ENCODE data around the gene GPANK1. TPM values are rescaled to one million over a fixed set of nuclear protein-coding genes. Genes with fewer than 3 reads are reported as not detected.

GPANK1 gene
- total RNA-seq, 2 donors from 2014 or later: 14.7 to 20.0 TPM

DNA sequence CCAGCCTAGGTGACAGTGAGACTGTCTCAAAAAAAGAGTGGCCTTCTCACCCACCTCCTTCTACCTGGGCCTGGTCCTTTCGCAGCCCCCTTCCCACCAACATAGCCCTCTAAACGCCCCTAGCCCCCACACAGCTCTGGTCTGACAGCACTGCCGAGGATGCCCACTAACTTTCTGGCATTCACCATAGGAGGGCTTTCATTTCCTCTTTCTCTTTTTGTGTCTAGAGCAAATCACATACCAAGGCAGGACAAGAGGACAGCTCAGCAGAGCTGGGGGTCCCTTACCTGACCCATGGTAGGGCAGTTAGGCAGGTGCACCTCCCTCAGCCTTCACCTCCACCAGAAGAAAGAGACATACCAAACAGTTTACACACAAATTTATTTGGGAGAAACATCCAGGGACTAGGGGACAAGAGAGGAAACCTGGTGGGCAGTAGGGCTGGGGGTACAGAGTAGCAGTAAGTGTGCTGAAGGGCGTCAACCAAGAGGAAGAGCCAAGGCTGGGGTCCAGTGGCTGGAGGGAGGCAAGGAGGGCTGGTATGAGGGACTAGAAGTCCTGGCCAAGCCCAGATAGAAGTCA, 11.6 kb upstream of the GPANK1 start:
- DNase-seq (ENCODE audit: low spot score): no peak
- Histone ChIP-seq H3K27me3 (no peaks in the 10 kb centered on the region), H3K27ac (no peak overlapping the region), H3K36me3 (peaks cover 20% of the 10 kb centered on the region), H3K9me3 (no peaks in the 10 kb centered on the region), H3K4me1 (peaks cover 0 to 11% of the 10 kb centered on the region in 2 donors), H3K4me3 (no peak overlapping the region)
- TF ChIP-seq, protein P1, sequence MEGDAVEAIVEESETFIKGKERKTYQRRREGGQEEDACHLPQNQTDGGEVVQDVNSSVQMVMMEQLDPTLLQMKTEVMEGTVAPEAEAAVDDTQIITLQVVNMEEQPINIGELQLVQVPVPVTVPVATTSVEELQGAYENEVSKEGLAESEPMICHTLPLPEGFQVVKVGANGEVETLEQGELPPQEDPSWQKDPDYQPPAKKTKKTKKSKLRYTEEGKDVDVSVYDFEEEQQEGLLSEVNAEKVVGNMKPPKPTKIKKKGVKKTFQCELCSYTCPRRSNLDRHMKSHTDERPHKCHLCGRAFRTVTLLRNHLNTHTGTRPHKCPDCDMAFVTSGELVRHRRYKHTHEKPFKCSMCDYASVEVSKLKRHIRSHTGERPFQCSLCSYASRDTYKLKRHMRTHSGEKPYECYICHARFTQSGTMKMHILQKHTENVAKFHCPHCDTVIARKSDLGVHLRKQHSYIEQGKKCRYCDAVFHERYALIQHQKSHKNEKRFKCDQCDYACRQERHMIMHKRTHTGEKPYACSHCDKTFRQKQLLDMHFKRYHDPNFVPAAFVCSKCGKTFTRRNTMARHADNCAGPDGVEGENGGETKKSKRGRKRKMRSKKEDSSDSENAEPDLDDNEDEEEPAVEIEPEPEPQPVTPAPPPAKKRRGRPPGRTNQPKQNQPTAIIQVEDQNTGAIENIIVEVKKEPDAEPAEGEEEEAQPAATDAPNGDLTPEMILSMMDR (IDR thresholded peaks at IDR 0.05): no peak

DNA sequence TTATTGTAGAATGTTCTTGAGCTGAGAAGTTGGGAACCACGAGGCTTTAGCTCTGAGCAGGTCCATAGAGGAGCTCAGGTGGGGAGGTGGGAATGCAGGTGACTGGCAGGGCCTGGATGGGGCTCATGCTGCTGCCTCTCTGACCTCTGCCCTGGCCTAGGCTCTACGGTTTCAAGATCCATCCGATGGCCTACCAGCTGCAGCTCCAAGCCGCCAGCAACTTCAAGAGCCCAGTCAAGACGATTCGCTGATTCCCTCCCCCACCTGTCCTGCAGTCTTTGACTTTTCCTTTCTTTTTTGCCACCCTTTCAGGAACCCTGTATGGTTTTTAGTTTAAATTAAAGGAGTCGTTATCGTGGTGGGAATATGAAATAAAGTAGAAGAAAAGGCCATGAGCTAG, 4.9 kb upstream of the GPANK1 start, which contains the start of gene LY6G5B:
Gene LY6G5B (plus strand): TSS at position 301 of the 400 bp plus-strand sequence. CDS start 975 bp downstream, outside the sequence.
- H3K9me3 ChIP-seq: no peaks in the 10 kb centered on the region
- no peak for DNase-seq (ENCODE audit: low spot score)
- no peaks in the 10 kb centered on the region for H3K27me3 ChIP-seq
- H3K4me3 ChIP-seq: no peak within 1 kb of the TSS
- peaks cover 65% of the 10 kb centered on the region for H3K36me3 ChIP-seq
- H3K4me1 ChIP-seq: peaks cover 0 to 17% of the 10 kb centered on the region in 2 donors
- TF ChIP-seq, protein P1 (IDR thresholded peaks at IDR 0.05): no peak
- no peak within 1 kb of the TSS for H3K27ac ChIP-seq

DNA sequence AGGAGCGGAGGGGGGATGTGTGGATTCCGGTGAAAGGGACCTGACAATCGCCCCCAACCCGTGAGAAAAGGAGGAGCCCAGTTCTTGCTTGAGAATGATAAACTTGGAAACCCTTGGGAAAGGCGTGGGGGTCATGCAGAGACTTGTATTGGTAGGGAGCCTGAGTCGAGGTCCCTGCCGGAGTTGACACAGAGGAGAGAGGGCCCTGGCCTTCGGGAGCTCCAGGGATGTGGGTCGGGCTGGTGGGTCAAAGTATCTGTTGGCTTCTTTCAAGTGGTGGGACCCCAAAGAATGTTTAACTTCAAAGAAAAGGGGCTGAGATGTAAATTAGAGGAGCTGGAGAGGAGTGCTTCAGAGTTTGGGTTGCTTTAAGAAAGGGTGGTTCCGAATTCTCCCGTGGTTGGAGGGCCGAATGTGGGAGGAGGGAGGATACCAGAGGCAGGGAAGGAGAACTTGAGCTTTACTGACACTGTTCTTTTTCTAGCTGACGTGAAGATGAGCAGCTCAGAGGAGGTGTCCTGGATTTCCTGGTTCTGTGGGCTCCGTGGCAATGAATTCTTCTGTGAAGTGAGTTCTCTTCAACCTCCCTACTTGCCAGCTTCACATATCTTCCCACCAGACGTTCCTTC, 1.7 kb upstream of the GPANK1 start:
- Histone ChIP-seq H3K9me3 (no peaks in the 10 kb centered on the region), H3K4me3 (peak overlapping the region; percentile 84 to 92), H3K27me3 (no peaks in the 10 kb centered on the region), H3K4me1 (peaks cover 0 to 41% of the 10 kb centered on the region in 2 donors), H3K36me3 (peaks cover 55% of the 10 kb centered on the region), H3K27ac (peak overlapping the region; percentile 89 to 97)
- TF ChIP-seq, protein P1 (IDR thresholded peaks at IDR 0.05): no peak
- DNase-seq (ENCODE audit: low spot score): no peak

- Histone ChIP-seq H3K4me1 (peaks cover 0 to 48% of the 10 kb centered on the region in 2 donors), H3K36me3 (peaks cover 48% of the 10 kb centered on the region)
Measured at GRCh38 chr6:31665501-31666336, 922 bp upstream of the GPANK1 start, which contains the start of gene CSNK2B. Gene CSNK2B (plus strand): TSS chr6:31666080. CDS start chr6:31666832, 752 bp downstream.

More at GRCh38 chr6:31665501-31666336, 922 bp upstream of the GPANK1 start, which contains the start of gene CSNK2B:
- TF ChIP-seq, protein P1 (IDR thresholded peaks at IDR 0.05): no peak
- Histone ChIP-seq H3K27me3 (no peaks in the 10 kb centered on the region), H3K4me3 (peak within 1 kb of the TSS; percentile 84 to 92), H3K27ac (peak within 1 kb of the TSS; percentile 89 to 97), H3K9me3 (no peaks in the 10 kb centered on the region)
- peak; percentile 99 for DNase-seq (ENCODE audit: low spot score)

Measured in right atrium auricular region (tissue), 2 donors.